Peyer's patch (tissue), 4 donors: ENCODE data around the gene NECAB3.

ENCODE experiments used
- CTCF ChIP-seq, 6 experiments: fragments of 450-650 bp in 4 of 6; fragments of 200-600 bp in 2 of 6; sonication (generic) in 1 of 6; IDR thresholded peaks; one replicate each; pipeline ENCODE4 v1.5.1; 2017 to 2019; ENCODE audit warnings: antibody characterized with exemption in 6 of 6, mild to moderate bottlenecking in 3 of 6, moderate library complexity in 1 of 6
- POLR2A ChIP-seq, 2 donors: fragments of 450-650 bp; IDR thresholded peaks; one replicate each; pipeline ENCODE4 v1.5.1; 2017; ENCODE audit warnings: antibody characterized with exemption in 2 of 2, mild to moderate bottlenecking in 2 of 2, moderate library complexity in 2 of 2

GRCh38 chr20:33677991-33678702 is 3.9 kb upstream of the NECAB3 start:
- TF ChIP-seq CTCF (IDR thresholded peaks at IDR 0.05) (no peak), POLR2A (IDR thresholded peaks at IDR 0.05) (no peak)
